Activated CD4-positive, alpha-beta memory T cell treated with anti-CD3 and anti-CD28 coated beads, Interleukin-2, amount 10 ng/mL, durations not matched to agents 7 days and 5 days (primary cell): ENCODE measurements around the gene ABTB1. TPM values are rescaled to one million over a fixed set of nuclear protein-coding genes. Genes with fewer than 3 reads are reported as not detected.

Experiments
- CTCF ChIA-PET: fragments of 350-600 bp; sonication (Branson Sonifier 250); formaldehyde crosslinking; loops from one replicate; lab custom pipeline; 2021; ENCODE audit warnings: antibody characterized with exemption, inconsistent platforms; lab: Charles Lee
- POLR2A ChIA-PET: fragments of 350-600 bp; sonication (Branson Sonifier 250); formaldehyde crosslinking; loops from one replicate; lab custom pipeline; 2021; ENCODE audit warnings: antibody characterized with exemption; lab: Charles Lee
- DNase-seq: peaks from one replicate; pipeline ENCODE4 v3.0.0-alpha.2; 2020
- H3K27ac Mint-ChIP-seq: one replicate; pipeline ENCODE4 v1.8.0; 2021; ENCODE audit warnings: mild to moderate bottlenecking, mixed read lengths
- H3K27me3 Mint-ChIP-seq: one replicate; pipeline ENCODE4 v1.8.0; 2021; ENCODE audit warnings: mixed read lengths
- H3K36me3 Mint-ChIP-seq: one replicate; pipeline ENCODE4 v1.8.0; 2021; ENCODE audit warnings: low read depth, mixed read lengths
- H3K4me1 Mint-ChIP-seq: one replicate; pipeline ENCODE4 v1.8.0; 2021; ENCODE audit warnings: mixed read lengths
- H3K4me3 Mint-ChIP-seq: one replicate; pipeline ENCODE4 v1.8.0; 2021; ENCODE audit warnings: mild to moderate bottlenecking, mixed read lengths
- H3K9me3 Mint-ChIP-seq: one replicate; pipeline ENCODE4 v1.8.0; 2021; ENCODE audit warnings: mixed read lengths
- total RNA-seq, 2 experiments: library from RNA; stranded (reverse); gene quantifications; one replicate each; pipeline ENCODE4 v1.2.3, GENCODE V29; 2021

The ABTB1 gene
- total RNA-seq, 2 experiments from 2014 or later: 34.3 to 38.8 TPM

- no peak overlapping the region for H3K27ac Mint-ChIP-seq
- H3K4me3 Mint-ChIP-seq: no peak overlapping the region
- peaks cover 2% of the 10 kb centered on the region for H3K27me3 Mint-ChIP-seq
- POLR2A ChIA-PET: no interaction called here
- no peaks in the 10 kb centered on the region for H3K4me1 Mint-ChIP-seq
- CTCF ChIA-PET: interaction anchor here (0.6 kb wide), 1 partner anchor 173 kb away, joined by 3 read pairs; no protein-coding TSS in a partner anchor
- H3K36me3 Mint-ChIP-seq: no peaks in the 10 kb centered on the region
- H3K9me3 Mint-ChIP-seq: no peaks in the 10 kb centered on the region
- no peak for DNase-seq
Observed at GRCh38 chr3:127717357-127718244, 44.8 kb downstream of the ABTB1 start.

- Mint-ChIP-seq H3K27ac (no peak overlapping the region), H3K9me3 (no peaks in the 10 kb centered on the region), H3K36me3 (no peaks in the 10 kb centered on the region), H3K4me1 (no peaks in the 10 kb centered on the region), H3K27me3 (peaks cover 2% of the 10 kb centered on the region), H3K4me3 (no peak overlapping the region)
- POLR2A ChIA-PET: no interaction called here
- no peak for DNase-seq
- CTCF ChIA-PET: no interaction called here
Observed at GRCh38 chr3:127718245-127718915, 45.6 kb downstream of the ABTB1 start.

GRCh38 chr3:127718916-127719290, 46.2 kb downstream of the ABTB1 start:
- POLR2A ChIA-PET: no interaction called here
- Mint-ChIP-seq H3K9me3 (no peaks in the 10 kb centered on the region), H3K4me3 (no peak overlapping the region), H3K4me1 (no peaks in the 10 kb centered on the region), H3K27ac (no peak overlapping the region), H3K36me3 (no peaks in the 10 kb centered on the region), H3K27me3 (peaks cover 2% of the 10 kb centered on the region)
- CTCF ChIA-PET: no interaction called here
- DNase-seq: no peak

GRCh38 chr3:127719369-127719768, 46.6 kb downstream of the ABTB1 start:
- H3K4me3 Mint-ChIP-seq: no peak overlapping the region
- DNase-seq: no peak
- ChIA-PET POLR2A (no interaction called here), CTCF (no interaction called here)
- H3K9me3 Mint-ChIP-seq: no peaks in the 10 kb centered on the region
- no peaks in the 10 kb centered on the region for H3K4me1 Mint-ChIP-seq
- H3K27ac Mint-ChIP-seq: no peak overlapping the region
- no peaks in the 10 kb centered on the region for H3K36me3 Mint-ChIP-seq
- H3K27me3 Mint-ChIP-seq: peaks cover 2% of the 10 kb centered on the region

GRCh38 chr3:127720161-127720823, 47.5 kb downstream of the ABTB1 start:
- Mint-ChIP-seq H3K4me3 (no peak overlapping the region), H3K9me3 (no peaks in the 10 kb centered on the region), H3K4me1 (no peaks in the 10 kb centered on the region), H3K36me3 (no peaks in the 10 kb centered on the region), H3K27me3 (peaks cover 6% of the 10 kb centered on the region), H3K27ac (no peak overlapping the region)
- DNase-seq: no peak
- ChIA-PET CTCF (no interaction called here), POLR2A (no interaction called here)

- no peaks in the 10 kb centered on the region for H3K4me1 Mint-ChIP-seq
- POLR2A ChIA-PET: no interaction called here
- no peaks in the 10 kb centered on the region for H3K36me3 Mint-ChIP-seq
- peaks cover 4% of the 10 kb centered on the region for H3K27me3 Mint-ChIP-seq
- no peak overlapping the region for H3K4me3 Mint-ChIP-seq
- H3K27ac Mint-ChIP-seq: no peak overlapping the region
- no peaks in the 10 kb centered on the region for H3K9me3 Mint-ChIP-seq
- DNase-seq: no peak
- CTCF ChIA-PET: no interaction called here
Observed at GRCh38 chr3:127720985-127721935, 48.5 kb downstream of the ABTB1 start.

- DNase-seq: no peak
- peaks cover 7% of the 10 kb centered on the region for H3K27me3 Mint-ChIP-seq
- CTCF ChIA-PET: no interaction called here
- POLR2A ChIA-PET: no interaction called here
- H3K27ac Mint-ChIP-seq: no peak overlapping the region
- no peaks in the 10 kb centered on the region for H3K4me1 Mint-ChIP-seq
- no peaks in the 10 kb centered on the region for H3K36me3 Mint-ChIP-seq
- H3K4me3 Mint-ChIP-seq: no peak overlapping the region
- H3K9me3 Mint-ChIP-seq: no peaks in the 10 kb centered on the region
Observed at GRCh38 chr3:127722091-127722784, 49.5 kb downstream of the ABTB1 start.

- ChIA-PET POLR2A (no interaction called here), CTCF (no interaction called here)
- Mint-ChIP-seq H3K9me3 (no peaks in the 10 kb centered on the region), H3K4me1 (no peaks in the 10 kb centered on the region), H3K27ac (no peak overlapping the region), H3K4me3 (no peak overlapping the region), H3K36me3 (no peaks in the 10 kb centered on the region), H3K27me3 (peaks cover 9% of the 10 kb centered on the region)
- no peak for DNase-seq
Observed at GRCh38 chr3:127723011-127723567, 50.3 kb downstream of the ABTB1 start.

- POLR2A ChIA-PET: no interaction called here
- Mint-ChIP-seq H3K4me1 (no peaks in the 10 kb centered on the region), H3K9me3 (no peaks in the 10 kb centered on the region), H3K27ac (no peak overlapping the region), H3K27me3 (peaks cover 12% of the 10 kb centered on the region), H3K4me3 (no peak overlapping the region), H3K36me3 (no peaks in the 10 kb centered on the region)
- no peak for DNase-seq
- CTCF ChIA-PET: no interaction called here
Observed at GRCh38 chr3:127726894-127727293, 54.1 kb downstream of the ABTB1 start.

GRCh38 chr3:127728417-127729015, 55.8 kb downstream of the ABTB1 start:
- ChIA-PET POLR2A (no interaction called here), CTCF (no interaction called here)
- Mint-ChIP-seq H3K4me3 (no peak overlapping the region), H3K9me3 (no peaks in the 10 kb centered on the region), H3K27ac (no peak overlapping the region), H3K4me1 (no peaks in the 10 kb centered on the region), H3K27me3 (peaks cover 19% of the 10 kb centered on the region), H3K36me3 (no peaks in the 10 kb centered on the region)
- no peak for DNase-seq

- Mint-ChIP-seq H3K27me3 (peaks cover 24% of the 10 kb centered on the region), H3K36me3 (no peaks in the 10 kb centered on the region), H3K9me3 (no peaks in the 10 kb centered on the region), H3K27ac (no peak overlapping the region), H3K4me1 (no peaks in the 10 kb centered on the region), H3K4me3 (no peak overlapping the region)
- DNase-seq: no peak
- POLR2A ChIA-PET: no interaction called here
- CTCF ChIA-PET: no interaction called here
Observed at GRCh38 chr3:127729556-127730056, 56.9 kb downstream of the ABTB1 start.
